Measurements from ENCODE around the gene PYROXD2.

PYROXD2 gene

DNA sequence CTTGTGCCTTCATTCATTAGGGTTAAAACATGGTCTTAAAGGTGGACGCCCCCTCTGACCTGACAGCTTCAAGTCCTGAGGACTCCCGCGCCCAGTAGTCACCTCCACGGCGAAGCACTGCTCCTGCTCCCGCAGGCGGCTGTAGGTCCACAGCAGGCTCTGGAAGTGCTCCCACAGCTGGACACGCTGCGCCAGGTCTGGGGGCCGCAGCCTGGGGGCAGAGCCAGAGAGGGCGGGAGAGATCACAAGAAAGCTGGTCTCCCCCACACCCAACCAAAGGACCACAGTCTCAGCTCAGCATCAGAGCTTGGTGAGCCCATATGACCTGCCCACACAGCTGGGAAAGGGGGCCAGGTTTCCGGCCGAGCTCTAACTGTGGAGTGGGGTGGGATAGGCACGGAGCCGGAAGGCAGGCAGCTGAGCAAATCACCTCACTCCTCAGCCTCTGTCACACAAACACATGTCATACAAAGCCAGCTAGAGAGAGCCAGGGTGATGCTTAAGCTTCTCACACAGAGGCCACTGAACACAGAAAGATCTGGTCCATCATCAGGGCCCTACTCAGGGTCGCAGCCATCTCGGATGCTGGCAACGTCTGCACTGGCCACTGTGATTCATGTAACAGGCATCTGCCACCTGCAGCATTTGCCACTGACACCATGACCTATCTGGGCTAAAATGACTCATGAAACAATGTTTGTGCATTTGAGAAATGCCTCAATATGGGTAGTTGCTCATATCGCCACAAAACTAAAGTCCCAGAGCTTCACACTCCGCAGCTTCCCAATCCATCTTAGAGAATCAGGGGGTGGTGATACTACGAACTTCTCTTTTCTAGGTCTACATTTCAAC, 19.1 kb upstream of the PYROXD2 start:
- H3K36me3 ChIP-seq (ENCODE audit: control insufficient read depth in 2 of 2, insufficient read depth in 2 of 2, low read length in 2 of 2): peaks cover 44 to 54% of the 10 kb centered on the region in 2 donors
- H3K27me3 ChIP-seq (ENCODE audit: control insufficient read depth in 1 of 2, insufficient read depth in 2 of 2, low read length in 2 of 2): no peaks in the 10 kb centered on the region
- H3K9me3 ChIP-seq (ENCODE audit: control insufficient read depth in 2 of 2, low read length in 2 of 2): no peaks in the 10 kb centered on the region
- no peak overlapping the region for H3K4me3 ChIP-seq (ENCODE audit: low read length in 2 of 2)
- no peak overlapping the region for H3K27ac ChIP-seq (ENCODE audit: low read length)
- H3K9ac ChIP-seq (ENCODE audit: low read length in 2 of 2): no peak overlapping the region
- no peaks in the 10 kb centered on the region for H3K4me1 ChIP-seq (ENCODE audit: control insufficient read depth, insufficient read depth, low read length)

DNA sequence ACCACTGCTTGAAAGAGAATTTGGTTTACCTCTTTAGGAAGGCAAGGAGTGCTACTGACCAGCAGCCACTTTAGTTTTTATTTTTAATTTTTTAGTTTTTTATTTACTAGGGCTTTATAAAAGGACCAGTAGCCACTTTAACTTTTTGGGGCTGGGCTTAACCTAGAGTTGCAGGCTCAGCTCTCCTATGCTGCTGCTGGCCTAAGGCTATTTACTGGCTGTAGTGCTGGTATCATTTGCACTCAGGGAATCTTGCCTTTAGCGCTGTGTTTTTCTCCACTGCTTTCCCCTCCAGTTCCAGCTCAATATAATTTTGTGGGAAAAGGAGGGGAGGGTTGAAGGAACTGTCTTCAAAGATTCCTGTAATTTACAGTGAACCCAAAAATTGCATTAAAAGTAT, 18.4 kb upstream of the PYROXD2 start:
- Histone ChIP-seq H3K9me3 (ENCODE audit: control insufficient read depth in 2 of 2, low read length in 2 of 2) (no peaks in the 10 kb centered on the region), H3K27me3 (ENCODE audit: control insufficient read depth in 1 of 2, insufficient read depth in 2 of 2, low read length in 2 of 2) (no peaks in the 10 kb centered on the region), H3K9ac (ENCODE audit: low read length in 2 of 2) (no peak overlapping the region), H3K27ac (ENCODE audit: low read length) (no peak overlapping the region), H3K36me3 (ENCODE audit: control insufficient read depth in 2 of 2, insufficient read depth in 2 of 2, low read length in 2 of 2) (peaks cover 44 to 55% of the 10 kb centered on the region in 2 donors), H3K4me3 (ENCODE audit: low read length in 2 of 2) (no peak overlapping the region), H3K4me1 (ENCODE audit: control insufficient read depth, insufficient read depth, low read length) (no peaks in the 10 kb centered on the region)

DNA sequence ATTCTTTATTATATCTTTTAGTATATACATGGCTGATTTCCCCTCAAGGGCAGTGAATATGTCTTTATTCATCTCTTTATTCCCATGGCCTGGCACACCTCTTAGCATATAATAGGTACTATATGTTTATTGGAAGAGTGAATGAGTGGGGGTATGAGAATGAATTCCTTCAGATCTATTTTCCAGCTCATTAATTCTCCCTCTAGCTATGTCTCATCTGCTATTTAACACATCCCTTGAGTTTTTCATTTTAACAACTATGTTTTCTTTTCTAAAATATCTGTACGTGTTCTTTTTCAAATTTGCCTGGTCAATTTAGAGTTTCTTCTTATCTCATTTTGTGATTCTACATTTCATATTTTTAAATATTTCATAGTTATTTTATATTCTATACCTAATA, 17.3 kb upstream of the PYROXD2 start:
- Histone ChIP-seq H3K27me3 (ENCODE audit: control insufficient read depth in 1 of 2, insufficient read depth in 2 of 2, low read length in 2 of 2) (no peaks in the 10 kb centered on the region), H3K36me3 (ENCODE audit: control insufficient read depth in 2 of 2, insufficient read depth in 2 of 2, low read length in 2 of 2) (peaks cover 50 to 62% of the 10 kb centered on the region in 2 donors), H3K9me3 (ENCODE audit: control insufficient read depth in 2 of 2, low read length in 2 of 2) (no peaks in the 10 kb centered on the region), H3K27ac (ENCODE audit: low read length) (no peak overlapping the region), H3K9ac (ENCODE audit: low read length in 2 of 2) (no peak overlapping the region), H3K4me3 (ENCODE audit: low read length in 2 of 2) (no peak overlapping the region), H3K4me1 (ENCODE audit: control insufficient read depth, insufficient read depth, low read length) (no peaks in the 10 kb centered on the region)

DNA sequence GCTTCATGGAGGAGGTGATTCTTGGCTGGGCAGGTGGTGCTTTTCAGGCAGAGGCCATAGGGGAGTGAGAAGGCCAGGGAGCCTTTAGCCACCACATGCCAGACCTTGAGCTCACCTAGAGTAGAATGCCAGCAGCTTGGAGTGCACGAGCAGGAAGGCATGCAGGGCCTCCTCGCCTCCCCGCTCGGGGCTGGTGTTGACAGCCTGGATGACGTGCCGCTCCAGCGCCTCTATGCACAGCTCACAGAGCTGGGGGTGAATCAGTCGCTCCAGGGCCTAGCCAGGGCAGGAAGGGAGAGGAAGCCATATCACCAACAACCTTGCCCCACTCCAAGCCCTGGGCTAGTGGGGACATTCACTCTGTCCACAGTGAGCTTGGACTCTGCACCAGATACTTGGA, 16.0 kb upstream of the PYROXD2 start:
- no peak overlapping the region for H3K27ac ChIP-seq (ENCODE audit: low read length)

DNA sequence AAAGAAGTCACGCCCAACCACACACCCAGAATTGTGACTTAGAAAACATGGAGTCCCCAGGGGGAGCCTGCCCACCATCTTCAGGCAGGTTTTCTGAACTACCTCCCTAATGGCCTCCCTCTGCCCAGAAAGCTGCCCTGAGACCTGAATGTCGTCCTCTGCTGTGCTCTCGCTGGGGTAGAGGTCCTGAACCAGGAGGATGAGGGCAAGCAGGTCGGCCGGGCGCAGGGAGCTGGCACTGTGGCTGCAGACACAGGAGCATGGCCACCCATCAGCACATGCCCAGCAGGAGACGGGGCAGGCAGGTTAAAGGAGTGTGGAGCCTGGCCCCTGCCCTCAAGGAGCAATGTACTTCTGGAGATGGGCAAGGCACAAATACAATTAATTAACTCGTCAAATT, 15.4 kb upstream of the PYROXD2 start:
- Histone ChIP-seq H3K9me3 (ENCODE audit: control insufficient read depth in 2 of 2, low read length in 2 of 2) (no peaks in the 10 kb centered on the region), H3K36me3 (ENCODE audit: control insufficient read depth in 2 of 2, insufficient read depth in 2 of 2, low read length in 2 of 2) (peaks cover 53 to 57% of the 10 kb centered on the region in 2 donors), H3K27me3 (ENCODE audit: control insufficient read depth in 1 of 2, insufficient read depth in 2 of 2, low read length in 2 of 2) (no peaks in the 10 kb centered on the region), H3K9ac (ENCODE audit: low read length in 2 of 2) (no peak overlapping the region), H3K27ac (ENCODE audit: low read length) (no peak overlapping the region), H3K4me3 (ENCODE audit: low read length in 2 of 2) (no peak overlapping the region), H3K4me1 (ENCODE audit: control insufficient read depth, insufficient read depth, low read length) (no peaks in the 10 kb centered on the region)

More for the DNA sequence above, 16.0 kb upstream of the PYROXD2 start:
- H3K27me3 ChIP-seq (ENCODE audit: control insufficient read depth in 1 of 2, insufficient read depth in 2 of 2, low read length in 2 of 2): no peaks in the 10 kb centered on the region
- no peaks in the 10 kb centered on the region for H3K9me3 ChIP-seq (ENCODE audit: control insufficient read depth in 2 of 2, low read length in 2 of 2)
- H3K36me3 ChIP-seq (ENCODE audit: control insufficient read depth in 2 of 2, insufficient read depth in 2 of 2, low read length in 2 of 2): peaks cover 55 to 60% of the 10 kb centered on the region in 2 donors
- H3K4me3 ChIP-seq (ENCODE audit: low read length in 2 of 2): no peak overlapping the region
- no peaks in the 10 kb centered on the region for H3K4me1 ChIP-seq (ENCODE audit: control insufficient read depth, insufficient read depth, low read length)
- no peak overlapping the region for H3K9ac ChIP-seq (ENCODE audit: low read length in 2 of 2)

DNA sequence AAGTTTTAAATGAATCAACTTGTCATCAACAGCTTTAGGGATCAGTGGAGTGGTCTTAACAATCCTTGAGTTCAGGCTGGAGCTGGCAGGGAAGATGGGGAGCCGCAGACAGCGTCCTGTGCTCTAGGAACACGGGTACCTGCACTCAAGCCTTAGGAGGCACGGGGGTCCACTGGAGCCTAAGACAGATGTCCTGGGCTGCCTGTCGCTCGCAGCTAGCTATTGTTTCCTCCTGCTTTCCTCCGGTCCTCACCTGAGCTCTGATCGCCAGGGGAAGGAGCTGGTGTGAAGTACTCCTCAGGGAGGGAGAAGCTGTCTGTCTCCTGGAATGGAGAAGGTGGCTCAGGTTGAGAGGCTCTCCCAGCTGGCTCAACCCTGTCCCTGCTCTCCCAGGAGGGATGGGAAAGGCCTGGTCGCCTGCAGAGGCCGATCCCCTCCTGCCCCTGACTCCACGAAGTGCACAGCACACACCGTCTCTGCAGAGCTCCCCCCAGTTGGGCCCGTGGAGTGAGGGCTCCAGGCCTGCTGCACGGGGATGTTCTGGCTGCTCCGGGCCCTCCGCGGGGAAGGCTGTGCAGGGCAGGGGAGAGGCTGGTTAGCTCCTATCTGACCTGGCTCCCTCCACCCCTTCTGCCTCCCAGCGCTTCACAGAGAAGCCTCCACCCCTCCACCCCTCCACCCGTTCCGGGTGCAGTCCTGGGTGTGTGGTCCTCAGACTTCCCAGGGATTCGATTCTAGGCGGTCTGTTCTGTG, 14.5 kb upstream of the PYROXD2 start:
- H3K4me3 ChIP-seq (ENCODE audit: low read length in 2 of 2): no peak overlapping the region
- no peak overlapping the region for H3K27ac ChIP-seq (ENCODE audit: low read length)
- H3K4me1 ChIP-seq (ENCODE audit: control insufficient read depth, insufficient read depth, low read length): no peaks in the 10 kb centered on the region
- H3K9me3 ChIP-seq (ENCODE audit: control insufficient read depth in 2 of 2, low read length in 2 of 2): no peaks in the 10 kb centered on the region
- H3K27me3 ChIP-seq (ENCODE audit: control insufficient read depth in 1 of 2, insufficient read depth in 2 of 2, low read length in 2 of 2): no peaks in the 10 kb centered on the region
- peaks cover 47 to 52% of the 10 kb centered on the region in 2 donors for H3K36me3 ChIP-seq (ENCODE audit: control insufficient read depth in 2 of 2, insufficient read depth in 2 of 2, low read length in 2 of 2)
- no peak overlapping the region for H3K9ac ChIP-seq (ENCODE audit: low read length in 2 of 2)

DNA sequence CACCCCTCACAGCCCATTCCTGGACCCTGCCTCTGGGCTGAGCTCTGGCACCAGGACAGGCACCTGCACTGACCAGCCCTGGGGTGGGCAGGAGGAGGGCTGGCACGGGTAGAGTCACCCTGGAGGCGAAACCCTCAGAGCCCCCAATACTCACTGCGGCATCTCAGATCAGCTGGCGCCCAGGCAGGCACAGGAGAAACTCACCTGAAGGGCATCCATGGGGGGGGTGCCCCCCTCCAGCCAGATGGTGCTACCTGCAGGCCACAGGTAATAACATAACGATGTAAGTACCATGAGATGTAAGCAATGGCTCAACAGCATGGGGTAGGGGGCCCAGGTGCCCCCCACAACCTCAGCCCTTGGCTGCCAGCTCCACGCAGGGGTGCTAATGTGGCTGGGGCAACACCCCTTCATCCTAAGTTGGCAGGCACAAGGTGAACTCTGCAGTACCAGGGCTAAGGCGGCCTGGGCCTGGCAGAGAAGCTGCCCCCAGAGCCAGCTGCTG, 12.1 kb upstream of the PYROXD2 start:
- no peaks in the 10 kb centered on the region for H3K9me3 ChIP-seq (ENCODE audit: control insufficient read depth in 2 of 2, low read length in 2 of 2)
- H3K27me3 ChIP-seq (ENCODE audit: control insufficient read depth in 1 of 2, insufficient read depth in 2 of 2, low read length in 2 of 2): no peaks in the 10 kb centered on the region
- peaks cover 36 to 46% of the 10 kb centered on the region in 2 donors for H3K36me3 ChIP-seq (ENCODE audit: control insufficient read depth in 2 of 2, insufficient read depth in 2 of 2, low read length in 2 of 2)
- H3K4me1 ChIP-seq (ENCODE audit: control insufficient read depth, insufficient read depth, low read length): no peaks in the 10 kb centered on the region
- no peak overlapping the region for H3K4me3 ChIP-seq (ENCODE audit: low read length in 2 of 2)
- no peak overlapping the region for H3K27ac ChIP-seq (ENCODE audit: low read length)
- H3K9ac ChIP-seq (ENCODE audit: low read length in 2 of 2): no peak overlapping the region

DNA sequence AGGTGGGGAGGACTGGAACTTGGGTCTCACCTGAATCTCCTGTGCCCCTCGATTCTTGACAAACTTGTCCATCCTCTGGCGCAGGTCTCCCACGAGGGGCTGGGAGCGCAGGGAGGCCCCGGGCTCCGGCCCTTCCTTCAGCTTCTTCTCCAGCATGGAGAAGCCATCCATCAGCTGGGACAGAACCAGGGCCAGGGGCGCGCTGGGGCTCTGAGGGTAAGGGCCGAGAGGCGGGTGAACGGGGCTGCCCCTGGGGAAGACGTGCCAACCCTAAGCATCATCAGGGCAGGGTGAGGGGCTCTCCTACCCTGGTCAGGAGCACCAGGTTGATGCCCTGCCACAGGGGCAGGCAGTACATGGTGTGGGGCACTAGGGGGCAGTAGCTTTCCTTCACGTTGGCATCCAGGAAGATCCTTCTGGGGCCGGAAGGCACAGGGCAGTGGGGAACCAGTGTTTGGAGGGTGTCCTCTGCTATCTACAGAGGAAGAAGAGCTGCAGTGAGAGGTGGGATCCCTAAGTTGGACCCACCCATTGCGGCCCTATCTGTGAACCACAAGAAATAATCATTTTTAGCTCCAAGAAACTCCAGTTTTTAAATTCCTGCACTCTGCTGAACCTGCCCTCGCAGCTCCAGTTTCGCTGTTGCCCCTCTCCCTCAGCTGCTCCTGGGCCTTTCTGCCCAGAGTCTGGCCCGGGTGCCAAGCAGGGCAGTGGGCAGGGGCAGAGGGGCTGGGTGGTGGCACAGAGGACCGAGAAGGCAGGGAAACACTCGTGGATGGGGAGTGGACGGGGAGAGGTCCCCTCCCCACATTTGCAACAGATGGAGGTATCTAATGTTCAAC, 10.8 kb upstream of the PYROXD2 start:
- Histone ChIP-seq H3K27me3 (ENCODE audit: control insufficient read depth in 1 of 2, insufficient read depth in 2 of 2, low read length in 2 of 2) (no peaks in the 10 kb centered on the region), H3K4me1 (ENCODE audit: control insufficient read depth, insufficient read depth, low read length) (no peaks in the 10 kb centered on the region), H3K4me3 (ENCODE audit: low read length in 2 of 2) (no peak overlapping the region), H3K36me3 (ENCODE audit: control insufficient read depth in 2 of 2, insufficient read depth in 2 of 2, low read length in 2 of 2) (peaks cover 29 to 37% of the 10 kb centered on the region in 2 donors), H3K9me3 (ENCODE audit: control insufficient read depth in 2 of 2, low read length in 2 of 2) (no peaks in the 10 kb centered on the region), H3K27ac (ENCODE audit: low read length) (no peak overlapping the region), H3K9ac (ENCODE audit: low read length in 2 of 2) (no peak overlapping the region)

DNA sequence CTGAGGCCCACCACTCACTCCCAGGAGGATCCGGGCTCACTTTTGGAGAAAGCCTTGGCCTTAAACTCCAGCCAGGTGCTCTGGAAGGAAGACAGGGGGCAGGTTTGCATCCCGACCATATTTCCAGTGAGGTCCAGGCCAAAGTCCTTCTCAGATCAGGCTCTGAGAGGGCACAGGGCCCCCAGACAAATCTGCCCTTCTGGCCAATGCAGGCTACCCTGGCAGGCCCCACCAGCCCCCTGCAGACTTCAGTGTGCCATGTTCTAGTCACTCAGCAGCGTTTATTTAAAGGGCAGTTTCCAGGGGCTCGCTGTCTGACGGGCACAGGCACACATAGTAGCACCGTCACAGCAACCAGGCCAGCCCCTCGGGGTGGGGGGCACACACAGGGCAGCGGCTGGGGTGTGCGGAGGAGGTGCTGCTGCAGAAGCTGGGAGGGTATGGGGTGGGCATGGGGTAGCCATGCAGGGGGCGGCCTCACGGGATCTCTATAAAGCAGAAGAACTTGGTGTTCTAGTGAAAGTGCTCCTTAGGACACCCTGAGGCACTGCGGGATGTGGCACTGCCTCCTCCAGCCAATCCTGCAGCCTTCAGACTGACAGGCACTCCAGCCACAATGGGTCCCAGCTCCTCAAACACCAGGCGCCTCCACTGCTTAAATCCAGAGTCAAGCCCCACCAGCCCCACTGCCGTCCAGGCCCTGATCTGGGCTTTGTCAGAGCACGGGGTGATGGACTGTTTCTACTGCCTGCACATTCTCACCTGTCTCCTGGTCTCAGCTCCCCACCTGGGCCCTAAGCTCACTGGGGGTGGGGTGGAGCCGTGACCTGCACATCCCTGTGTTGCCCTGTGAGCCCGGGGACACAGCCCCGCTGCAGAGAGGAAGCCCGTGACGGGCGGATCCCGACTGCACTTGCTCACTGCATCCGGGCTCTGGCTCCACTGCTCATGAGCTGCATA, 9.6 kb upstream of the PYROXD2 start:
- Histone ChIP-seq H3K4me1 (ENCODE audit: control insufficient read depth, insufficient read depth, low read length) (no peaks in the 10 kb centered on the region), H3K36me3 (ENCODE audit: control insufficient read depth in 2 of 2, insufficient read depth in 2 of 2, low read length in 2 of 2) (peaks cover 26 to 30% of the 10 kb centered on the region in 2 donors), H3K4me3 (ENCODE audit: low read length in 2 of 2) (no peak overlapping the region), H3K27me3 (ENCODE audit: control insufficient read depth in 1 of 2, insufficient read depth in 2 of 2, low read length in 2 of 2) (no peaks in the 10 kb centered on the region), H3K9ac (ENCODE audit: low read length in 2 of 2) (no peak overlapping the region), H3K27ac (ENCODE audit: low read length) (no peak overlapping the region), H3K9me3 (ENCODE audit: control insufficient read depth in 2 of 2, low read length in 2 of 2) (no peaks in the 10 kb centered on the region)

Measured in stomach smooth muscle (tissue), 2 donors.